GM03348 (cell line): ENCODE results near the gene INPP5A.
A peak's percentile ranks its signal among the peaks of the same experiment; 100 is the strongest.
"Not testable (repeated sequence)": the region's sequence is repeated elsewhere in the genome, so short reads cannot be mapped to it uniquely, and the experiment has no call there.

Experiments
- DNase-seq: peaks from one replicate; pipeline ENCODE4 v3.0.0; 2012; ENCODE audit warnings: low spot score

Gene INPP5A

DNA sequence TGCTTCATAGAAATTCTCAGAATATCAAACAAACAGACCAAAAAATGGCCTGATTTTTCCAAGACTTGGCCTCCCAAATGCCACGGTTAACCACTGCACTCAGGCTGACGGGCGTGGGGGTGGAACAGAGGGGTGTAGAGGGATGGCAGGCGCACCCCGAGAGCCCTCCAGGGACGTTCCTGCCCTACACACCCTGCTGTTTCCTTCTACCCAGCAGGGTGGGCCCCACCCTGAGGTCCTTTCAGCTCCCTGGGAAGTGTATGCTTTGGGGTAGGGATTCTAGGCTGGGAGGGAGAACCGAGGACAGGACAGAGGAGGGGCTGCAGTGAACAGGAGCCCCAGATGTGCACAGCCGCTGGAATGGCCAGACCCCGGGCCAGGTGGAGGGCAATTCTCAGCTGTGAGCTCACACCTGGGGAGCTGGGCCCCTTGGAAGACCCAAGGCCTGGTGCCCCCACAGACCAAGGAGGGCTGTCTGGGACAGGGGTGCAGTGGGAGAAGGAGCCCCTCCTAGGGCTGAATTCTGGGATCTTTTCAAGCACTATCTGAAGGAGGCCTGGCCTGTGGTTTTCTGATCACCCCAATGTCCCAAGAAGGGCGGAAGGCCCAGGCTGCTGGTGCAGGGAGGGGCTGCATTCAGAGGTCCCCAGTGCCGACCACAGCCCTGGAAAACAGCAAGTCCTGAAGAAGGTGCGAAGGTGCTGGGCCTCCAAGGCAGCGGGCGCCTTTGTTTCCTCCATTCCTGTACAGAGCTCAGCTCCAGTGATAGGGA, 32.9 kb upstream of the INPP5A start:
- DNase-seq, result no peak

DNA sequence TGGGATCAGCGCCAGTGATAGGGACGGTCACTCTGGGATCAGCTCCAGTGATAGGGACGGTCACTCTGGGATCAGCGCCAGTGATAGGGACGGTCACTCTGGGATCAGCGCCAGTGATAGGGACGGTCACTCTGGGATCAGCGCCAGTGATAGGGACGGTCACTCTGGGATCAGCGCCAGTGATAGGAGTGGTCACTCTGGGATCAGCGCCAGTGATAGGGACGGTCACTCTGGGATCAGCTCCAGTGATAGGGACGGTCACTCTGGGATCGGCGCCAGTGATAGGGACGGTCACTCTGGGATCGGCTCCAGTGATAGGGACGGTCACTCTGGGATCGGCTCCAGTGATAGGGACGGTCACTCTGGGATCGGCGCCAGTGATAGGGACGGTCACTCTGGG, 32.0 kb upstream of the INPP5A start:
- not testable (repeated sequence) for DNase-seq

DNA sequence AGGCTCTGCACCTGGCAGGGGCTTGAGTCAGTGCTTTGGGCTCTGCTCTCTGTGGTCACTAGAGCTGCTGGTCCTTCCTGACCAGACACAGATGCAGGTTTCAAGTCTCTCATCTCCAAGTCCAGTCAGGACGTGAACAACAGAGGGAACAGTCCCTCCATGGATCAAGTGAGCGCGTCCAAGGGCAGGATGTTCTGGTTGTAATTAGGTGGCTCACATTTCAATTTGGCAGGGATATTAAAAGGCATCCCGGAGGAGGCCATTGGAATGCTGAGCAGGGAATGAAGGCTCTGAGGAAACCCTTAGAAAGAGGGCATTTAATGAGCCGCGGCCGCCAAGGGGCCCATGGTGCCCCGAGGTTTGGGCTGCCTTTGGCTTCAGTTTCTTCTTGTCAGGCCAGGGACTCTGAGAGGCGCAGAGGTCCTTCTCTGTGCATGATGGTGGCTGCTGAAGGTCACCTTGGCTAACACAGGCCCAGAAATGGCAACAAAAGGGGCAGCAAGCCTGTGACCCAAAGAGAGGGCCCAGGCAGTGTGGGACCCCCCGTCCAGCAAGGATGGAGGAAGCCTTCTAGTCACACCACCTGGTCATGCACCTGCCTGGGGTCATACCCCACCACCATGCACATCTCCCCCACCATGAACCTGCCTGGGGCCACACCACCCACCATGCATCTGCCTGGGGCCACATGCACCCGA, 30.7 kb upstream of the INPP5A start:
- peak; percentile 89 for DNase-seq

DNA sequence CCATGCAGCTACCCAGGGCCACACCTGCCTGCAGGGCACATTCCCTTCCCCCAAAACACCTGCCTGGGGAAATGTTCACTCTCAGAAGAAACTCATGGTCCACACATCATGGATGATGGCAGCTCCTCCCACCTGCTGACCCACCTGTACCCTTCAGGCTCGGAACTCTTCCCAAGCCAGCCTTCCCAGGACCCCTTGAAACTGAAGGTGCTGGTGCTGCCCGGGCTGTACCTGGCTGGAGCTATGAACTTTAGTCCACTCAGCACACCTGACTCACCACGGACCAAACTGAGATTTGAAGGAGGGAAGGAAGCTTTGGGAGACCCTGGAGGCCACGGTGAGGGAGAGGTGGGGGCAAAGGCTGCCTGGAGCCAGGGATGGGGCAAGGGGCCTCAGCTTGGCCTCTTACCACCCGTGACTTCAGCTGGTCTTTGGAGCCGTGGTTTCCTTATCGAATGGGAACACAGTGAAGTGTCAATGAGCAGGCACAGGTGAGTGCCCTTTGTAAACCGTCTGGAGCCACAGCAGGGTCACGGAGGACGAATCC, 30.1 kb upstream of the INPP5A start:
- no peak for DNase-seq

DNA sequence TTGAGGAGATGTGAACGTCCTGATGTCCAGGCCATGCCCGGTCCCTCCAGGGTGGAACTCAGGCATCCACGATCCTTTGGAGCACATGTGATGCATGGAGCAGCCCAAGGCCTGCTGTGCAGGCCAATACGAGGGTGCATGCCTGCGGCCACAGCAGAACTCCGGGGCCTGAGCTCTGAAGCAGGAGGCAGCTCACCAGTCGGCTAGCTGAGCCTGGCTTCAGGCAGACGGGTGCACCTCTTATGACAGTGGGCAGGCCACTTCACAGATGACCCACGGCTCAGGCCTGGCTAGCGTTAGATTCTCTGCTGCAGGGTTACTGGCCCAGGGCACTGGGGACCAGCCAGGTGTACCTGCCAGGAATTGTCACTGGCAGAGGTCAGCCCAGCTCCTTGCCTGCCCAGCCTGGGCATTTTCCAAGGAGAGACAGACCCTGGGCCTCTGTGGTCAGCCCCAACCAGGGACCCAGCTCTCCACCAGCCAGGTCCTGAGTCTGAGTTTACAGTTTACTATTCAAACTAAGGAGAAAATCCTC, 29.6 kb upstream of the INPP5A start:
- DNase-seq, result no peak

DNA sequence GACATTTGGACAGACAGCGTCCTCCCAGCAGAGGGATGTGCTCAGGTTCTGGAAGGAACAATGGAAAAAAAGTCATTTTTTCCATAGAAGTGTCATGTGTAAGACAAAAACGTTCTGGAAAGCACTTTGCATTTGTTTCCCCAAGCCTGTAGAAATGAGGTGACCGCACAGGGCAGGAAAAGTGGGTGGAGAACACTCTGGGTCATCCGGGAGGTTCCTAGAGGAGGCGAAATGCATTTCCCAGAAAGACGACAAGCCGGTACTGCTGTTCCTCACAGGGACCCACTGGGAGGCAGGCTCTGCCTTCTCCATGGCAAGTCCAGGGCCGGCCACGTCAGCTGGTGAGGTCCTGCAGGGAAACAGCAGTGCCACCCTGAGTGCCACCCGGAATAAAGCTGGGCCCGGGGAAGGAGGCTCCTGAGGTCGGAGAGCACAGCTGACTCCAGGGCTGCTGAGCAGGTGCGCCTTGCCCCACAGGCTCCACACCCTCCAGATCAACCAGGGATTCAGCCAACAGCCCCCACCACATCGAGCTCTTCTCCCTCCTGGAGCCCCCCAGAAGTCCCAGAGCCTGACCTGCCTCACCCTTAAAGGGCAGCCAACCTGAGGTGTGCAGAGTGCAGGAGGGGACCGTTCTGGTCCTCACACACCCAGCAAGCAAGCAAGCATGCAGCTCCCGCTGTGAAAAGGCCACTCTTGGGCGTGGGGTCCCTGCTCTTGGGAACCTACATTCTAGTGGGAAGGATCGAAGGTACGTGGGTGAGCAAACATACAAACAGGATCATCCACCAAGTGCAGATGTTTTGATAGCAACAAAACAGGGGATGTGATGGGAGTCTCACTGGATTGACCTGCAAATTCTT, 28.8 kb upstream of the INPP5A start:
- no peak for DNase-seq

DNA sequence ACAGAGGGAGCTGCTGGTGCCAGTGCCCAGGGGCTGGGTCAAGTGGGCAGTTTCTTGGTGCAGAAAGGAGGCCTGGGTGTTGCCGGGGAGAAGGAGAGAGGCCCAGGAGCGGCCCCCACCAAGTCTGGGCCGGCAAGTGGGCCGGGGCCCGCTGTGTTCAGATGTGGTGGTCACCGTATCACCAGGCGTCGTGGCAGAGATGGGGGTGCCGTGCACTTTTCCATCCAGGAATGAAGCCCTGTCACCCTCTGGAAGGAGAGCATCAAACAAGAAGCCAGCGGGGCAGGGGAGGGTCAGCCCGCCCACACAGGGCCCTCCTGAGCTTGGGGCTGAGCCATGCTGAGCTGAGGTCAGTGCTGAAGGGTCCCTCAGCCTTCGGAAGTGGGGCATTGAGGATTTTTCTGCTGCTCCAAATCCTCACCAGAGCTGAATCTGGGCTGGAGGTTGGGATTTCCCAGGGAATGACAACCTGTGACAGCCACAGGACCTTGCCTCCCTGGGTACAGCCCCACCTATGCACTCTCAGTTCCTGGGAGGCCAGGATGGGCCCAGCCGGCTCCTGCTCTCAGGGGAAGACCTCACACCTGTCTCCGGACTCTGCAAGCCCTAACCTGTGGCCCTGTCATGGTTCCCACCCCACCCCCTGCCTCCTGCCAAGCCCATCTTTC, 27.9 kb upstream of the INPP5A start:
- DNase-seq, result no peak

DNA sequence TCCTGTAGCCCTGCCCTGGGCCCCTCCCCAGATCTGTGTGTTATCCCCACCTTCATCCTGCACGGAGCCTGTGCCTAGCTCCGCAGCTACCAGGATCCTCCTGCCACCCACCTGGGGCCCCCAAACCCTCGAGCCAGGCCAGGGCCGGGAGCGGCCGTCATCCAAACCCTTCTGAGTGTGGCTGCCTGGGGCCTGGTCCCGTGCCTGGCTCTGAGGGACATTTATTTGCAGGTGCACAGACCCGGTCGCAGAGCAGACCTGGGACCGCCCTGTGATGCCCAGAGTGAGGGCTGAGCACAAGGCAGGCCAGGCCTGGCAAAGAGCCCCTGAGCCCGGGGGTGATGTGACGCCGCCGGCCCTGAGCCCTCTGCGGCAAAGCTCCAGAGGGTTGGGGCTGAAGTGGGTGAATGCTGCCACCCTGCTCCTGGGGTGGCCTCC, 27.4 kb upstream of the INPP5A start:
- DNase-seq, result no peak

DNA sequence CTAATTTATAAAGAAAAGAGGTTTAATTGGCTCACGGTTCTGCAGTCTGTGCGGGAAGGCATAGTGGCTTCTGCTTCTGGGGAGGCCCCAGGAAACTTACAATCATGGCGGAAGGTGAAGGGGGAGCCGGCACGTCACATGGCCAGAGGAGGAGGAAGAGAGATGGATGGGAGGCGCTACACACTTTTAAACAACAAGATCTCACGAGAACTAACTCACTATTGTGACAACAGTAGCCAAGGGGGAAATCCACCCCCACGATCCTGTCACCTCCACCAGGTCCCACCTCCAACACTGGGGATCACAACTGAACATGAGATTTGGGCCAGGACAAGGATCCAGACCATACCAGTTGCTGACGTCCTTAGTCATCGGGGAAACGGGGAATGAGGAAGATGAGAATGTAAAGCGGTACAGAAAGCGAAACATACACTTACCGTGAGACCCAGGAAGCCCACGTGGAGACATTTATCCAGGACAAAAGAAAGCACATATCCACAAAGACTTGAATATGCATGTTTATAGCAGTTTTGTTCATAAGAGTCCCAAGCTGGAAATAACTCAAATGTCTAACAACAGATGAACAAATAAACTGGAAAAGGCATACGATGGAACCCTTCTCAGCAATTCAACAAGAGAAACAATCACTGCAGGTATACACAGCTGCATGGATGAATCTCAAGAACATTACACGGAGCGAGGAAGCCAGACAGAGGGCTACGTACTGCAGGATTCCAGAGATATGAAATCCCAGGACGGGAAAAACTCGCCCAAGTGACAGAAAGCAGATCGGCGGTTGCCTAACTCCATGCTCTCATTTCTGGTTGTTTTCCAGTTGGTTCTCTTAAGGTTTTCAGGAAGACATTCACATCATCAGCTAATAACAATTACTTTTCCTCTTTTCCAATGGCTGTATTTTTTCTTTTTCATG, 26.2 kb upstream of the INPP5A start:
- DNase-seq, result no peak

DNA sequence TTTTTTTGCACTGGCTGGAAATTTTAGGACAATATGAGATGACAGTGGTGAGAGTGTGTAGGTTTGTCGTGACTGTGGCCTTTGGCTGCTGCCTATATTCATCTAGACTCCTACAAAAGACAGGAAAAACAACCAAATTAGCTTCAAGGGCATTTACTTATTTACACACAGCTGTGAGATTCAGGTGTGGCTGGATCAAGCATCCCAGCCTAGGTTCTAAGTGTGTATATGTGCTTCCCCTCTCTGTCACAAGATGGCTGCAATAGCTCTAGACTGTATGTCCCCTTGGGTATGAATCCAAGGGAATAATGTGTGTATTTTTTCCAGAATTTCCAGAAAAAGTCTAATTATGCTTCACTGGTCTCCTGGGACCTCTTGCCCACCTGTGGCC, 25.5 kb upstream of the INPP5A start:
- no peak for DNase-seq

DNA sequence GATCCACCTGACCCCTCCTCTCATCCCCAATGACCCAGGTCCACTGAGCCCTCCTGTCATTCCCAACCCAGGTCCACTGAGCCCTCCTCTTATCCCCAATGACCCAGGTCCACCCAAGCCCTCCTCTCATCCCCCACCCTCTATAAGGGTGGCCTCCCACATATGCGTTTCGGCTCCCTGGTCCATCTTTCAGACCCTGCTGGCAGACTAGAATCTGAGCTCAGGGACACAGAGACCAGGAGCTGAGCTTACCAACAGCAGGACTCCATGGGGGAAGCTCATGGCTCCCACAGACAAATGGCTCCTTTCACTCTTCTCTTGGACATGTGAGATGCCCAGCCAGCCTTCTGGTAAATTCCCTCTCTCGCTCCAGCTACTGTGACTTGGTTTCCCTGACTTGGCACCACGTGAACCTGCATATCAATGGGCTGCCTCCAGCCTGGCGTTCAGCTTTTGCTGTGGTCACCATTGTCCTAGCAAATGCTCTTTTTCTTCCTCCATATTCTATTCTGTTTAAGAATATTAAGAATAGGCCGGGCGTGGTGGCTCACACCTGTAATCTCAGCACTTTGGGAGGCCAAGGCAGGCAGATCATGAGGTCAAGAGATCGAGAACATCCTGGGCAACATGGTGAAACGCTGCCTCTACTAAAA, 24.8 kb upstream of the INPP5A start:
- no peak for DNase-seq

DNA sequence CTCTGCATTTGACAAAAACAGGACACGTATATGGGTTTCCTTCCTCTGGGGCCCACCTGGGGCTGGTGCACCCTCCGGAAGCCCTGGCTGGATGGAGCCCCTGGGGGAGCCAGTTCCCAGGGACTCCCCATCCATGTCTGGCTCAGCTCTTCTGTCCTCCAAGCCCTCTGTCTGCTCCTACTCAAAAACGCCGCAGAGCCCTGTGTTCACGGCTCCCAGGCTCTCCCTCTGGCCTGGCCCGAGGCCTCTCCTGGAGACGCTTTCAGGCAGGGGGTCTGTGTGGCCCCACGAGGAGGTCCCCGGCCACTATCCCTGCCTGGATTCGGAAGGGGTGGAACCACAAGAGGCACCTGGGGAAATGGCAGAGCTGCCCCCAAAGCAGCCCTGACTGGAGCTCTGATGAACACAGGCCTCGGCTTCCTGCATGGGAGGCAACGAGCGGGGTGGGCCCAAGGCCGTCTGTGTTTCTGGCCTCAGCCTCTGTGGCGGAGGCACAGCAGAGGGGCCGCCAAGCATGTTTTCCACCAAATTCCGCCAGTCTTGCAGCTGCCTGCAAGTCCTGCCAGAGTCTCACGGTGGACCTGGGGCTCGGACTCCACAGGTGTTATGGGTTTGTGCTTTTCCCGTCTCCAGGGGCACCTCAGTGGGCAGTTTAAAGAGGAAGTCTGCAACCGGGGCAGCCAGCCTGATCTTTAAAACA, 22.6 kb upstream of the INPP5A start:
- no peak for DNase-seq

DNA sequence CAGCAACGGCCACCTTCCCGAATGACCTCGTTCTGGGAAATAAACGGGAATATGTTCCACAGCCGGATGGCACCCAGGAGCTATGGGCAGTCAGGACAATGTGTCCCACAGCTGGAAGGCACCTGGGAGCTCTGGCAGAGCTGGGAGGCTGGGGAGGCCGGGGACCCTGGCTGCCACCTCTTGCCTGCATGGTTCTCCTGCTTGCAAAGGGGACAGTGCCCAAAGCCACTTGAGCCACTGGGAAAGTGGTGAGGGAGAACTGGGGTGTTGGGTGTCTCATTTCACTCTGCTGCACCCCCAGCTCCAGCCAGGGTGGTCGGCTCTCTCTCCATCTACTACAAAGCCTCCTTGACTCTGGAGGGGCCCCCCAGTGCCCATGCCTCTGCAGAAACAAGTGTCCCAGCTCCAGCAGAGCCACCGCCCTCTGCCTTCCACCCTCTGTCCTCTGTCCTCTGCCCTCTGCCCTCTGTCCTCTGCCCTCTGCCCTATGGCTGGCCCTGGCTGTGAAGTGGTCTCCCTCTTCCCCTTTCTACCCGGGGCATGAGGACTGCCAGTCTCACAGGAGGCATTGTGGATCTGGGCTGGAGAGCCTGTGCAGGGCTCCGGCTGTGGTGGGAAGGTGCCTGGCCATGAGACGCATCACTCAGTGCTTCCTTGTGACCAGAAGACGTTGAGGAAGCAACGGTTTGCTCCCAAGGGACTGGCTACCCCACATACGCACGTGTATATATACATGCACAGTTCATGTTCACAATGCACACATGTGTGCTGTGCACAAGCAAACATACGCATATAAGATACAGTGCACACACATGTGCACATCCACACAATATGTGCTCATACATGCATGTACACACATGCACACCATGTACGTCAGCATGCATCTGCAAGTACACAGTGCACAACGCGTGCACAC, 21.5 kb upstream of the INPP5A start:
- DNase-seq, result no peak

DNA sequence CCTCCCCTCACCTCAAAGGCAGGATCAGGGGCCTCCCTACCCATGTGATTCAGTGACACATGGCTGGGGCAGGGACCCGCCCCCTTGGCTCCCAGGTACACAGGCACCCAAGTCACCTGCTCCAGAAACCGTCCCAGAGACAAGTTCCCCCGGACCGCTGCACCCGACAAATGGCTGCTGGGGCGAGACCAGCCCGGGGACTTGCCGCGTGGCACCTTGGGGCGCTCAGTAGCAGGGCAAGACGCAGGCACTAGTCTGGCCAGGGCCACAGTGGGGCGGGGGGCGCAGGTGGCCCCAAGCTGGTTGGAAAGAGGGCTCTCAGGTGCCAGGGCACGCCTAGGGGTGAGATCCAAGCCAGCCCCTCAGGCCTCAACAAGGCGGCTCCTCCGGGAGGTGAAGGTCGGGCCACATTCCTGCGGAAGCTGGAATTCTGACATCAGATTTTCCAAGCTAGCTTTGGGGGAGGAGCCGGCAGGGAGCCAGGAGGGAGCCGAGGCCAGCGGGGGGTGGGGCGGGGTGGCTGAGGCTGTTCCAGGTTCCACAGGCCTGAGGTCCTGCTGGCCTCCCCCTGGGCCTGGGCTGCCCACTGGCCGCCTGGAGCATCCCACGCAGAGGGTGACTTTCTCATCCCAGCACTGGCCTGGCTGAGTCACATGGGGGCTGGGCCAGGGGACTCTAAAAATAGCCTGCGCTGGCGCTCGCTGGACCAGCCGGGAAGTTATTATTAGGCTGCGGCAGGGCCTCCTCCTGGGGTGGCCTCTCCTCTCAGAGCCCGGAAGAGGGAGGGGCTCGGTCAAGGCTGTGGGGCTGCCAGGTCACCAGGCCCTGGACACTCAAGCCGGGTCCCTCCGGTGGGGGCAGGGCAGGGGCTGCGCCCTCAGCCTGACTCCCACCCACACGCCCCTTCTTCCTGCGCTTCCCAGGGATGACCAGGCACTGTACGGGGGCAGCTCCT, 20.5 kb upstream of the INPP5A start:
- peak; percentile 98 for DNase-seq

DNA sequence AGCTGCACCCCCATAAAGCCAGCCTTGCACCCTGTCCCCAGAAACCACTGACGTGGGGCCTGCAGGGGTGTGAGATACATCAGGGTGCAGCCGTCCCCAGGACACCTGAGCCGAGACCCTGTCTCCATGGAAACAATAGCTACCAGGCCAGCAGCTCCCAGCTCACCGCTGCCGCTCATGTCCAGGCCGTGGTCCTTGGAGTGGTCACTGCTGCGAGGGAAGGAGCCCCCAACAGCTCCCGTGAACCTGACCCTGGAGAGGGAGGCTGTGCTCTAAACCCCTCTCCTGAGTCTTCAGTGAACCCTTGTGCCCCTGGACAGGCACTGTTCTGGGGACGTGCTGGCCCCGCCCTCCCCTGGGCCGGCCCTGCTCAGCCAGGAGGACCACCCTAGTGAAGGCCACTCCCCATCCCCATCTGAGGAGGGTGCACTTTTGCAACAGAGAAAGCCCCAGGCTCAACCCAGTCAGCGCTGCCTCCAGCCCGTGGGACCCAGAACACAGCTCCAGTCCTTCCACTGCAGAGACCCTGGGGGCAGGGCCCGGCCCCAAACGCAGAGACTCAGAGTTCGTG, 19.6 kb upstream of the INPP5A start:
- DNase-seq, result no peak

DNA sequence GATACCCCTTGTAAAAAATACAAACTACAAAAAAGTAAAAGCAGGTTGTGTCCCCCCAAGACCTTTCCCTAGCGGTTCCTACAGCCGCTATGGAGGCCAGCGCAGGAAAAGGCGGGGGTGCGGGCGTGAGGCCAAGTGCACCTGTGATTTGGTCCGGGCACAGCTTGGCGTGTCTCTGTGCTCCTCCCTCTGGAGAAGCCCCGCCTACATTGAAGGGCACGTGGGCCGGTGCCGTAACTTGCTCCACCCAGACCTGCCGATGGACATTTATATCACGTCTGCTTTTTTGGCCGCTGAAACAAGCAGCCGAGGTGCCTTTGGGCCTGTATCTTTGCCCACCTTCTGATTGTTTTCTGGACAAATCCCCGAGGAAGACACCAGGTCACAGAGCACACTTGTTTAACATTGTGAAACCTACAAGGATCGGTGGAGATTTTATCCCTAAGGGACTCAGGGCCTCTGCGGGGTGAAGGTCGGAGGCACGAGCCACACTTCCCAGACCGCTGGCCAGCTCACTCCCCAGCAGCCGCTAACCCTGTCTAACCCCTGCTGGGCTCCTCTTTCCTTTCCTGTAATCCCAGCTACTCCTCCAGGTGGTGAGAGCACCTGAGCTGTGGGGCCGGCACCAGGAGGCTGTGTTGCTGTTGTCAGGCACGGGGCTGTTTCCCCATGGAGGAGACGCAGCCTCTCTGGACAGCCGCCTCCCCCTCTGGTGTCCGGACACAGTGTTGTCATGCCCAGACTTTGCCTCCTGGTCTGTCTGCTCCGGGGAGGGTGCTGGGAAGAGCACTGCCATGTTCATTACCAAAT, 18.8 kb upstream of the INPP5A start:
- DNase-seq, result no peak
